GM12872 (cell line): Measurements from ENCODE around the gene XRCC4.

ENCODE experiments used
- CTCF ChIP-seq: IDR thresholded peaks from 3 replicates; pipeline ENCODE4 v1.5.1; 2011; ENCODE audit warnings: low read depth, mild to moderate bottlenecking, low read length, moderate library complexity; ENCODE audit not compliant: insufficient read depth

XRCC4 gene

GRCh38 chr5:83072966-83073365, 4.4 kb upstream of the XRCC4 start:
- TF ChIP-seq CTCF = no peak

- no peak for TF ChIP-seq CTCF
Observed at GRCh38 chr5:83077662-83078261, 415 bp downstream of the XRCC4 start.

- no peak for TF ChIP-seq CTCF
Observed at GRCh38 chr5:83082750-83083149, 5.4 kb downstream of the XRCC4 start.

GRCh38 chr5:83084336-83084735, 7.0 kb downstream of the XRCC4 start:
- TF ChIP-seq CTCF = no peak

- TF ChIP-seq CTCF = no peak
Observed at GRCh38 chr5:83085106-83085505, 7.8 kb downstream of the XRCC4 start.

- TF ChIP-seq CTCF = no peak
Observed at GRCh38 chr5:83090169-83090568, 12.8 kb downstream of the XRCC4 start.

GRCh38 chr5:83092619-83093018, 15.3 kb downstream of the XRCC4 start:
- no peak for TF ChIP-seq CTCF
